ENCODE measurements around the gene POGLUT2.

The POGLUT2 gene

GRCh38 chr13:102761071-102761470, 37.7 kb downstream of the POGLUT2 start:
- no peak for DNase-seq

- no peak for DNase-seq
Observed at GRCh38 chr13:102758842-102759241, 39.9 kb downstream of the POGLUT2 start.

- DNase-seq = no peak
Observed at GRCh38 chr13:102757006-102757405, 41.8 kb downstream of the POGLUT2 start.

- DNase-seq = peak; percentile 74
Observed at GRCh38 chr13:102751886-102752285, 46.9 kb downstream of the POGLUT2 start.

GRCh38 chr13:102742506-102742905, 56.3 kb downstream of the POGLUT2 start:
- no peak for DNase-seq

- DNase-seq = no peak
Observed at GRCh38 chr13:102742101-102742500, 56.7 kb downstream of the POGLUT2 start.
